ENCODE results near the gene SERPINA5. TPM values are rescaled to one million over a fixed set of nuclear protein-coding genes. Genes with fewer than 3 reads are reported as not detected.

The SERPINA5 gene
- total and polyA plus RNA-seq, 2 of the 13 experiments (the other 11 are each of a cell fraction or from before 2014, with no cell fraction given) = 449 to 498 TPM

DNA sequence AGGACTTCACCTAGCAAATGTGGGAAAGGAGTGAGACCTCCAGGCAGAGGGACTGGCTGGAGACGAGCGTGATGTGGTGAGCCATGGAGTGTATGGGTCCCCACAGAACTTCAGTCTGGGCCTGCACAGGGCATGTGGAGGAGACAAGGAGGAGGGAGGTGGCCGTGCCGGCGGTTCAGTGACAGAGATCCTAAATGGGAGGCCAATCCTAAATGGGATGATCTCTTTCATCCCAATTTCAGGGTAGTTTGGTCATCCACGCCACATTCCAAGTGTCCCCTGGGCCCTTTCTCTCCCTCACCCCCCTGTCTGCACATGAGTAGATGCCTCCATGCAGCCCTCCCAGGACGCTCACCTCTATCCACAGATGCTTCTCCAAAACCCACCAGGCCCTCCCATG is 13.2 kb downstream of the SERPINA5 start (continued):
- TF ChIP-seq, protein P1, sequence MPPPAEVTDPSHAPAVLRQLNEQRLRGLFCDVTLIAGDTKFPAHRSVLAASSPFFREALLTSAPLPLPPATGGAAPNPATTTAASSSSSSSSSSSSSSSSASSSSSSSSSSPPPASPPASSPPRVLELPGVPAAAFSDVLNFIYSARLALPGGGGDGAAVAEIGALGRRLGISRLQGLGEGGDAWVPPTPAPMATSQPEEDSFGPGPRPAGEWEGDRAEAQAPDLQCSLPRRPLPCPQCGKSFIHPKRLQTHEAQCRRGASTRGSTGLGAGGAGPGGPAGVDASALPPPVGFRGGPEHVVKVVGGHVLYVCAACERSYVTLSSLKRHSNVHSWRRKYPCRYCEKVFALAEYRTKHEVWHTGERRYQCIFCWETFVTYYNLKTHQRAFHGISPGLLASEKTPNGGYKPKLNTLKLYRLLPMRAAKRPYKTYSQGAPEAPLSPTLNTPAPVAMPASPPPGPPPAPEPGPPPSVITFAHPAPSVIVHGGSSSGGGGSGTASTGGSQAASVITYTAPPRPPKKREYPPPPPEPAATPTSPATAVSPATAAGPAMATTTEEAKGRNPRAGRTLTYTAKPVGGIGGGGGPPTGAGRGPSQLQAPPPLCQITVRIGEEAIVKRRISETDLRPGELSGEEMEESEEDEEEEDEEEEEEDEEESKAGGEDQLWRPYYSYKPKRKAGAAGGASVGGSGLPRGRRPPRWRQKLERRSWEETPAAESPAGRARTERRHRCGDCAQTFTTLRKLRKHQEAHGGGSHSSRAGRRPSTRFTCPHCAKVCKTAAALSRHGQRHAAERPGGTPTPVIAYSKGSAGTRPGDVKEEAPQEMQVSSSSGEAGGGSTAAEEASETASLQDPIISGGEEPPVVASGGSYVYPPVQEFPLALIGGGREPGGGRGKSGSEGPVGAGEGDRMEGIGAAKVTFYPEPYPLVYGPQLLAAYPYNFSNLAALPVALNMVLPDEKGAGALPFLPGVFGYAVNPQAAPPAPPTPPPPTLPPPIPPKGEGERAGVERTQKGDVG (CRISPR knock-in tag; IDR thresholded peaks at IDR 0.05; ENCODE audit: borderline replicate concordance) = no peak
- TF ChIP-seq SP2 (CRISPR knock-in tag; IDR thresholded peaks at IDR 0.05) (0 out of 2 replicates have a peak, but pooled peaks have one; percentile 27), FOXK1 (CRISPR knock-in tag; IDR thresholded peaks at IDR 0.05; ENCODE audit: borderline replicate concordance, low read depth) (no peak), GABPB1 (CRISPR knock-in tag; IDR thresholded peaks at IDR 0.05) (no peak), SMC3 (IDR thresholded peaks at IDR 0.05; ENCODE audit: low read length) (no peak), ZNF577 (CRISPR knock-in tag; IDR thresholded peaks at IDR 0.05; ENCODE audit: borderline replicate concordance, low read depth) (no peak), ZNF780A (CRISPR knock-in tag; IDR thresholded peaks at IDR 0.05) (no peak), MED8 (CRISPR knock-in tag; IDR thresholded peaks at IDR 0.05; ENCODE audit: insufficient replicate concordance) (no peak), HHEX (CRISPR knock-in tag; IDR thresholded peaks at IDR 0.05) (no peak), ZNF383 (CRISPR knock-in tag; IDR thresholded peaks at IDR 0.05; ENCODE audit: borderline replicate concordance) (no peak), ZNF230 (CRISPR knock-in tag; IDR thresholded peaks at IDR 0.05) (peak; percentile 9; the same call in 1 of the 2 replicates), AHR (CRISPR knock-in tag; IDR thresholded peaks at IDR 0.05) (no peak), HOXA7 (CRISPR knock-in tag; IDR thresholded peaks at IDR 0.05) (no peak)
- TF ChIP-seq, protein P2, sequence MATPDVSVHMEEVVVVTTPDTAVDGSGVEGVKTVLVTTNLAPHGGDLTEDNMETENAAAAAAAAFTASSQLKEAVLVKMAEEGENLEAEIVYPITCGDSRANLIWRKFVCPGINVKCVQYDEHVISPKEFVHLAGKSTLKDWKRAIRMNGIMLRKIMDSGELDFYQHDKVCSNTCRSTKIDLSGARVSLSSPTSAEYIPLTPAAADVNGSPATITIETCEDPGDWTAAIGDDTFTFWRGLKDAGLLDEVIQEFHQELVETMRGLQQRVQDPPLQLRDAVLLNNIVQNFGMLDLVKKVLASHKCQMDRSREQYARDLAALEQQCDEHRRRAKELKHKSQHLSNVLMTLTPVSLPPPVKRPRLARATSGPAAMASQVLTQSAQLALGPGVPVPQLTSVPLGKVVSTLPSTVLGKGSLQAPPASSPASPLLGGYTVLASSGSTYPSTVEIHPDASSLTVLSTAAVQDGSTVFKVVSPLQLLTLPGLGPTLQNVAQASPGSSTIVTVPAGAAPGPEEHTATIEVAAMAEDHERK (CRISPR knock-in tag; IDR thresholded peaks at IDR 0.05; ENCODE audit: low read depth) = no peak
- TF ChIP-seq, protein P3, sequence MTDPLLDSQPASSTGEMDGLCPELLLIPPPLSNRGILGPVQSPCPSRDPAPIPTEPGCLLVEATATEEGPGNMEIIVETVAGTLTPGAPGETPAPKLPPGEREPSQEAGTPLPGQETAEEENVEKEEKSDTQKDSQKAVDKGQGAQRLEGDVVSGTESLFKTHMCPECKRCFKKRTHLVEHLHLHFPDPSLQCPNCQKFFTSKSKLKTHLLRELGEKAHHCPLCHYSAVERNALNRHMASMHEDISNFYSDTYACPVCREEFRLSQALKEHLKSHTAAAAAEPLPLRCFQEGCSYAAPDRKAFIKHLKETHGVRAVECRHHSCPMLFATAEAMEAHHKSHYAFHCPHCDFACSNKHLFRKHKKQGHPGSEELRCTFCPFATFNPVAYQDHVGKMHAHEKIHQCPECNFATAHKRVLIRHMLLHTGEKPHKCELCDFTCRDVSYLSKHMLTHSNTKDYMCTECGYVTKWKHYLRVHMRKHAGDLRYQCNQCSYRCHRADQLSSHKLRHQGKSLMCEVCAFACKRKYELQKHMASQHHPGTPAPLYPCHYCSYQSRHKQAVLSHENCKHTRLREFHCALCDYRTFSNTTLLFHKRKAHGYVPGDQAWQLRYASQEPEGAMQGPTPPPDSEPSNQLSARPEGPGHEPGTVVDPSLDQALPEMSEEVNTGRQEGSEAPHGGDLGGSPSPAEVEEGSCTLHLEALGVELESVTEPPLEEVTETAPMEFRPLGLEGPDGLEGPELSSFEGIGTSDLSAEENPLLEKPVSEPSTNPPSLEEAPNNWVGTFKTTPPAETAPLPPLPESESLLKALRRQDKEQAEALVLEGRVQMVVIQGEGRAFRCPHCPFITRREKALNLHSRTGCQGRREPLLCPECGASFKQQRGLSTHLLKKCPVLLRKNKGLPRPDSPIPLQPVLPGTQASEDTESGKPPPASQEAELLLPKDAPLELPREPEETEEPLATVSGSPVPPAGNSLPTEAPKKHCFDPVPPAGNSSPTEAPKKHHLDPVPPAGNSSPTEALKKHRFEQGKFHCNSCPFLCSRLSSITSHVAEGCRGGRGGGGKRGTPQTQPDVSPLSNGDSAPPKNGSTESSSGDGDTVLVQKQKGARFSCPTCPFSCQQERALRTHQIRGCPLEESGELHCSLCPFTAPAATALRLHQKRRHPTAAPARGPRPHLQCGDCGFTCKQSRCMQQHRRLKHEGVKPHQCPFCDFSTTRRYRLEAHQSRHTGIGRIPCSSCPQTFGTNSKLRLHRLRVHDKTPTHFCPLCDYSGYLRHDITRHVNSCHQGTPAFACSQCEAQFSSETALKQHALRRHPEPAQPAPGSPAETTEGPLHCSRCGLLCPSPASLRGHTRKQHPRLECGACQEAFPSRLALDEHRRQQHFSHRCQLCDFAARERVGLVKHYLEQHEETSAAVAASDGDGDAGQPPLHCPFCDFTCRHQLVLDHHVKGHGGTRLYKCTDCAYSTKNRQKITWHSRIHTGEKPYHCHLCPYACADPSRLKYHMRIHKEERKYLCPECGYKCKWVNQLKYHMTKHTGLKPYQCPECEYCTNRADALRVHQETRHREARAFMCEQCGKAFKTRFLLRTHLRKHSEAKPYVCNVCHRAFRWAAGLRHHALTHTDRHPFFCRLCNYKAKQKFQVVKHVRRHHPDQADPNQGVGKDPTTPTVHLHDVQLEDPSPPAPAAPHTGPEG (CRISPR knock-in tag; IDR thresholded peaks at IDR 0.05) = no peak
- TF ChIP-seq, protein P4, sequence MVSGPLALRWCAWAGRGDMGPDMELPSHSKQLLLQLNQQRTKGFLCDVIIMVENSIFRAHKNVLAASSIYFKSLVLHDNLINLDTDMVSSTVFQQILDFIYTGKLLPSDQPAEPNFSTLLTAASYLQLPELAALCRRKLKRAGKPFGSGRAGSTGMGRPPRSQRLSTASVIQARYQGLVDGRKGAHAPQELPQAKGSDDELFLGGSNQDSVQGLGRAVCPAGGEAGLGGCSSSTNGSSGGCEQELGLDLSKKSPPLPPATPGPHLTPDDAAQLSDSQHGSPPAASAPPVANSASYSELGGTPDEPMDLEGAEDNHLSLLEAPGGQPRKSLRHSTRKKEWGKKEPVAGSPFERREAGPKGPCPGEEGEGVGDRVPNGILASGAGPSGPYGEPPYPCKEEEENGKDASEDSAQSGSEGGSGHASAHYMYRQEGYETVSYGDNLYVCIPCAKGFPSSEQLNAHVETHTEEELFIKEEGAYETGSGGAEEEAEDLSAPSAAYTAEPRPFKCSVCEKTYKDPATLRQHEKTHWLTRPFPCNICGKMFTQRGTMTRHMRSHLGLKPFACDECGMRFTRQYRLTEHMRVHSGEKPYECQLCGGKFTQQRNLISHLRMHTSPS (CRISPR knock-in tag; IDR thresholded peaks at IDR 0.05; ENCODE audit: low read depth) = no peak
- TF ChIP-seq, protein P5, sequence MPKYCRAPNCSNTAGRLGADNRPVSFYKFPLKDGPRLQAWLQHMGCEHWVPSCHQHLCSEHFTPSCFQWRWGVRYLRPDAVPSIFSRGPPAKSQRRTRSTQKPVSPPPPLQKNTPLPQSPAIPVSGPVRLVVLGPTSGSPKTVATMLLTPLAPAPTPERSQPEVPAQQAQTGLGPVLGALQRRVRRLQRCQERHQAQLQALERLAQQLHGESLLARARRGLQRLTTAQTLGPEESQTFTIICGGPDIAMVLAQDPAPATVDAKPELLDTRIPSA (CRISPR knock-in tag; IDR thresholded peaks at IDR 0.05; ENCODE audit: borderline replicate concordance) = no peak
